Stimulated activated CD4-positive, alpha-beta T cell treated with anti-CD3 and anti-CD28 coated beads, TNF-alpha, amount 100 ng/mL, for 48 hours (primary cell): ENCODE measurements around the gene ARPC5L.
"Not testable (repeated sequence)": the region's sequence is repeated elsewhere in the genome, so short reads cannot be mapped to it uniquely, and the experiment has no call there.

ENCODE experiments used
- DNase-seq, 3 donors: peaks; one replicate each; pipeline ENCODE4 v3.0.0-alpha.2; 2020; ENCODE audit warnings: low read depth in 3 of 3

Gene ARPC5L

GRCh38 chr9:124841075-124841821, 20.7 kb upstream of the ARPC5L start:
- no peak for DNase-seq

GRCh38 chr9:124843456-124844034, 18.4 kb upstream of the ARPC5L start:
- no peak for DNase-seq

- no peak for DNase-seq
Observed at GRCh38 chr9:124844291-124844690, 17.6 kb upstream of the ARPC5L start.

GRCh38 chr9:124846467-124846866, 15.5 kb upstream of the ARPC5L start:
- not testable (repeated sequence) for DNase-seq

- DNase-seq = no peak
Observed at GRCh38 chr9:124846969-124847368, 15.0 kb upstream of the ARPC5L start.

- no peak for DNase-seq
Observed at GRCh38 chr9:124849801-124850200, 12.1 kb upstream of the ARPC5L start.

- DNase-seq = no peak
Observed at GRCh38 chr9:124852121-124852828, 9.7 kb upstream of the ARPC5L start.

- DNase-seq = peak; percentile 39 to 69 (median 60)
Observed at GRCh38 chr9:124852829-124853531, 8.9 kb upstream of the ARPC5L start, which contains the start of gene WDR38. WDR38 (plus strand) TSS chr9:124853460; CDS start chr9:124853532, 72 bp downstream.

GRCh38 chr9:124853605-124854143, 8.3 kb upstream of the ARPC5L start:
- no peak for DNase-seq

GRCh38 chr9:124854161-124854560, 7.8 kb upstream of the ARPC5L start:
- no peak for DNase-seq

- DNase-seq = no peak
Observed at GRCh38 chr9:124854822-124855221, 7.1 kb upstream of the ARPC5L start.

- no peak for DNase-seq
Observed at GRCh38 chr9:124855566-124855943, 6.4 kb upstream of the ARPC5L start.

GRCh38 chr9:124855944-124856765, 5.8 kb upstream of the ARPC5L start:
- no peak for DNase-seq

GRCh38 chr9:124857533-124858162, 4.3 kb upstream of the ARPC5L start:
- no peak for DNase-seq

- DNase-seq = no peak
Observed at GRCh38 chr9:124858330-124859046, 3.4 kb upstream of the ARPC5L start.

- DNase-seq = no peak
Observed at GRCh38 chr9:124859803-124860581, 1.9 kb upstream of the ARPC5L start.

GRCh38 chr9:124860582-124861341, 1.2 kb upstream of the ARPC5L start:
- DNase-seq = no peak

- DNase-seq = no peak
Observed at GRCh38 chr9:124863371-124863871, 1.5 kb downstream of the ARPC5L start.
